Measurements from ENCODE around the gene ZFP42. TPM values are rescaled to one million over a fixed set of nuclear protein-coding genes. Genes with fewer than 3 reads are reported as not detected.
"Not testable (repeated sequence)": the region's sequence is repeated elsewhere in the genome, so short reads cannot be mapped to it uniquely, and the experiment has no call there.

Gene ZFP42
- total and polyA plus RNA-seq, 4 donors, result 0.22 to 0.55 (median 0.46) TPM

DNA sequence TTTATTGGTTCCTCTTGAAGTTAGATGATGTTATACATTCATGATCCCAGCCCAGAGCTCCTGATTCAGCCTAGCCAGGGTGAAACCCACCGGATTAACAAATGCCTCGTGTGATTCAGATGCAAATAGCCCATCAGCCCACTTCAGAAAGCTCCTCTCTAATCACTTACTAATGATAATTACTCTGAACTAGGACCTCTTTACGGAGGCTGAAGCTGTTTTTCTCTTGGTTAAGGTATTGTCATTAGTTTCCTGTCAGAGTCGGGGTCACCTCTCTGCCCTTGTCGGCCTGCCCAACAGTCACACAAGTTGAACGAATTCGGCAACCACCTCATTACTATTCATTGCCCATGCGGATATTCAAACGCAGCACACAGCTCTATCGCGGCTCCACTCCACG, 36.6 kb downstream of the ZFP42 start:
- H3K36me3 ChIP-seq (ENCODE audit: control insufficient read depth, insufficient read depth, low read length), result no peaks in the 10 kb centered on the region
- WGBS (ENCODE audit: insufficient coverage), result 0% methylated on average over 4 of the region's 12 CpGs
- peaks cover 9% of the 10 kb centered on the region for H3K27me3 ChIP-seq (ENCODE audit: control insufficient read depth, insufficient read depth, low read length)
- no peak overlapping the region for H3K4me3 ChIP-seq (ENCODE audit: low read depth, low read length)
- H3K9me3 ChIP-seq (ENCODE audit: control insufficient read depth, insufficient read depth, low read length), result no peaks in the 10 kb centered on the region
- no peak overlapping the region for H3K27ac ChIP-seq (ENCODE audit: low read depth, low read length)
- H3K4me1 ChIP-seq (ENCODE audit: control insufficient read depth, insufficient read depth, low read length), result peaks cover 11% of the 10 kb centered on the region
- peak in 2 of 6 donors; percentile 41 to 63 for DNase-seq (ENCODE audit: low read depth in 4 of 6, low spot score in 6 of 6)

DNA sequence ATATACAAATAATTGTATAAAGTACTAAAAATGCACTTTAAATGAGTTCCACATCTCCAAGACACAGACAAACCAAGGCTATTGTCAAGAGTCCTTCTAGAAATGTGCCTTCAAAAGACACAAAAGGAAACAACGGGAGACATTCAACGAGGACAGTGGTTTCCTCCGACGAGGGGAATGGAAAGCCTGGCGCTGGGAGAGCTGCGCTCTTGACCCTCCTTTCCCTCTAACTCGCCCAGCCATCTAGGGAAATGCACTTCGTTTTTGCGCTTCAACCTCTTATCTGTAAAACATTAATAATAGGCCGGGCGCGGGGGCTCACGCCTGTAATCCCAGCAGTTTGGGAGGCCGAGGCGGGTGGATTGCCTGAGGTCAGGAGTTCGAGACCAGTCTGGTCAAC, 37.0 kb downstream of the ZFP42 start:
- H3K36me3 ChIP-seq (ENCODE audit: control insufficient read depth, insufficient read depth, low read length), result no peaks in the 10 kb centered on the region
- WGBS (ENCODE audit: insufficient coverage), result 26% methylated on average over 14 of the region's 16 CpGs
- H3K27ac ChIP-seq (ENCODE audit: low read depth, low read length), result no peak overlapping the region
- peaks cover 9% of the 10 kb centered on the region for H3K27me3 ChIP-seq (ENCODE audit: control insufficient read depth, insufficient read depth, low read length)
- H3K4me1 ChIP-seq (ENCODE audit: control insufficient read depth, insufficient read depth, low read length), result peaks cover 11% of the 10 kb centered on the region
- H3K9me3 ChIP-seq (ENCODE audit: control insufficient read depth, insufficient read depth, low read length), result no peaks in the 10 kb centered on the region
- DNase-seq (ENCODE audit: low read depth in 4 of 6, low spot score in 6 of 6), result no peak
- H3K4me3 ChIP-seq (ENCODE audit: low read depth, low read length), result no peak overlapping the region

DNA sequence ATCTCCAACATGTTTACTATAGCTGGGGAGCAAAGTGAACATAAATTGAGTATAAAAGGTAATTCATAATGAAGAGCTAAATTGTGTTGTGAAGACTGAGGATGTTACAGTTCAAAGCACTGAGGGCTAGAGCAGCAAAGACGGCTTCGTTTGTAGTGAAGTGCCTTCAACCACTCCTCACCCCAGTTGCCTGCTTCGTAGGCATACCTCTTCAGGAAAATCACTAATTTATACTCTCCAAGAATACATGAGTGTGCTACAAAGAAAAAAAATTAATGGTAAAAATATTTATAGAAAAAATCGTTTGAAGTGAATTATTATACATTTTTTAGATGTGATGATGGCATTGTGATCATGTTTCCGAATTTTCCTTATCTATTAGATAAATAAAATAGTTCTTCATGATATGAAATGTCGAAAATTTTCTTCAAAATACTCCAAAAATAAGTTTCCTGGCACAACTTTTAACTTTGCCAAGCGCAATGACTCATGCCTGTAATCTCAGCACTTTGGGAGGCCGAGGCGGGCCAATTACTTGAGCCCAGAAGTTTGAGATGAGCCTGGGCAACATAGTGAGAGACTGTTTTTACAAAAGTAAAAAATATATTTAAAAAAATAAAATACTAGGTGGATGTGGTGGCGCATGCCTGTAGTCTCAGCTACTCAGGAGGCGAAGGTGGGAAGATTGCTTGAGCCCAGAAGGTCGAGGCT, 41.6 kb downstream of the ZFP42 start:
- Histone ChIP-seq H3K4me3 (ENCODE audit: low read depth, low read length) (no peak overlapping the region), H3K27me3 (ENCODE audit: control insufficient read depth, insufficient read depth, low read length) (peaks cover 6% of the 10 kb centered on the region), H3K27ac (ENCODE audit: low read depth, low read length) (no peak overlapping the region), H3K9me3 (ENCODE audit: control insufficient read depth, insufficient read depth, low read length) (no peaks in the 10 kb centered on the region), H3K36me3 (ENCODE audit: control insufficient read depth, insufficient read depth, low read length) (no peaks in the 10 kb centered on the region), H3K4me1 (ENCODE audit: control insufficient read depth, insufficient read depth, low read length) (peaks cover 6% of the 10 kb centered on the region)
- no CpG with 5 or more reads among the region's 12 CpGs for WGBS (ENCODE audit: insufficient coverage)
- no peak for DNase-seq (ENCODE audit: low read depth in 4 of 6, low spot score in 6 of 6)

DNA sequence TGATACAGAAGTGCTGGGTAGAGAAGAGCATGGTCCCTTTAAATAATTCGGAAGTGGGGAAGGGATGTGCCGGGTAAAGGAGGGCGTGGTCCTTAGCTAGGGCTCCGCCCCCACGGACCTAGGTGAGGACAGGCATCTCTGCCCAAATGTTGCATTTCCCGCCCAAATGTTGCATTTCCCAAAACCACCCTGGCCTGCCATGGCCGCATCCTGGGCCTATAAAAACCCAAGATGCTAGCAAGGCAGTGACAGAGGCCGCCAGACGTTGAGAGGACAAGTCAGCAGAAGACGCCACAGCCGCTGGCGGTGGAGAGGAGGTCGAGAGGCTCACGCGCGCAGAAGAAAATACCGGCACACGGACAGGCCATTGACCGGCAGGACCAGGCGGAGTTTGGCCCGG, 46.1 kb downstream of the ZFP42 start:
- Histone ChIP-seq H3K27me3 (ENCODE audit: control insufficient read depth, insufficient read depth, low read length) (no peaks in the 10 kb centered on the region), H3K4me1 (ENCODE audit: control insufficient read depth, insufficient read depth, low read length) (no peaks in the 10 kb centered on the region), H3K9me3 (ENCODE audit: control insufficient read depth, insufficient read depth, low read length) (no peaks in the 10 kb centered on the region), H3K4me3 (ENCODE audit: low read depth, low read length) (no peak overlapping the region), H3K27ac (ENCODE audit: low read depth, low read length) (no peak overlapping the region), H3K36me3 (ENCODE audit: control insufficient read depth, insufficient read depth, low read length) (no peaks in the 10 kb centered on the region)
- DNase-seq (ENCODE audit: low read depth in 4 of 6, low spot score in 6 of 6), result no peak
- WGBS (ENCODE audit: insufficient coverage), result 93% methylated on average over 21 of the region's 21 CpGs

DNA sequence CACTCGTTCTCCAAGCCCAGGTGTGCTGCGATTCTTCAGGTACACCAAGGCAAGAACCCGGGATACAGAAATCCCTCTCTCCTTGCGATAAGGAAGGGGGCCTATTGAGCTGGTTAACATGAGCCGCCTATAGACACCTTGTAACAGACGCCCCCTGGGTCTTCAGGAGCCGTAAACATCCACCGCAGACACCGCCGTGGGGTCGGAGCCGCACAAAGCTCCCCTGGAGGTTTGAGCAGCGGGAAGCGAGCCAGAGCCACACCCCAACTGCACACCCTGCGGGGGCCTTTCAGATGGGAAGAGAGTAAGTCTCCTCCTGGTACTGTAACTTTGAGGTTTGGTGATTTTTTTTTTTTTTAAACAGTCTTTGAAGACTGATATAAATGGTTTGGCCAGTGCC, 46.6 kb downstream of the ZFP42 start:
- no peaks in the 10 kb centered on the region for H3K9me3 ChIP-seq (ENCODE audit: control insufficient read depth, insufficient read depth, low read length)
- WGBS (ENCODE audit: insufficient coverage), result 69% methylated on average over 3 of the region's 15 CpGs
- H3K36me3 ChIP-seq (ENCODE audit: control insufficient read depth, insufficient read depth, low read length), result no peaks in the 10 kb centered on the region
- H3K4me1 ChIP-seq (ENCODE audit: control insufficient read depth, insufficient read depth, low read length), result no peaks in the 10 kb centered on the region
- no peaks in the 10 kb centered on the region for H3K27me3 ChIP-seq (ENCODE audit: control insufficient read depth, insufficient read depth, low read length)
- no peak for DNase-seq (ENCODE audit: low read depth in 4 of 6, low spot score in 6 of 6)
- no peak overlapping the region for H3K27ac ChIP-seq (ENCODE audit: low read depth, low read length)
- H3K4me3 ChIP-seq (ENCODE audit: low read depth, low read length), result no peak overlapping the region

DNA sequence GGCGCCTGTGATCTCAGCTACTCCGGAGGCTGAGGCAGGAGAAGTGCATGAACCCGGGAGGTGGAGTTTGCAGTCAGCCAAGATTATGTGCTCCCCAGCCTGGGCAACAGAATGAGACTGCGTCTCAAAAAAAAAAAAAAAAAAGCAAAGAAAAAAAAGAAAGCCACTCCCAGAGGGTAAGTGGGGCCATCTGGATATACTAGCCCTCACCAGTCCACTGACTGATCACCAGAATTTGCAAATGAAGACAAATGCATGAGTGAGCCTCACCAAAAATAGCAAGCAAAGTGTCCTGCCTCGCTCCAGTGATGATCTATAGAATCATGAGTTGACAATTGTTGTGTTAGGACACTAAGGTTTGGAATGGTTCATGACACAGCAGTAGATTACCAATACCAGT, 47.6 kb downstream of the ZFP42 start:
- Histone ChIP-seq H3K36me3 (ENCODE audit: control insufficient read depth, insufficient read depth, low read length) (no peaks in the 10 kb centered on the region), H3K27me3 (ENCODE audit: control insufficient read depth, insufficient read depth, low read length) (no peaks in the 10 kb centered on the region), H3K9me3 (ENCODE audit: control insufficient read depth, insufficient read depth, low read length) (no peaks in the 10 kb centered on the region), H3K27ac (ENCODE audit: low read depth, low read length) (no peak overlapping the region), H3K4me1 (ENCODE audit: control insufficient read depth, insufficient read depth, low read length) (no peaks in the 10 kb centered on the region), H3K4me3 (ENCODE audit: low read depth, low read length) (no peak overlapping the region)
- no peak for DNase-seq (ENCODE audit: low read depth in 4 of 6, low spot score in 6 of 6)
- 94% methylated on average over 4 of the region's 5 CpGs for WGBS (ENCODE audit: insufficient coverage)

DNA sequence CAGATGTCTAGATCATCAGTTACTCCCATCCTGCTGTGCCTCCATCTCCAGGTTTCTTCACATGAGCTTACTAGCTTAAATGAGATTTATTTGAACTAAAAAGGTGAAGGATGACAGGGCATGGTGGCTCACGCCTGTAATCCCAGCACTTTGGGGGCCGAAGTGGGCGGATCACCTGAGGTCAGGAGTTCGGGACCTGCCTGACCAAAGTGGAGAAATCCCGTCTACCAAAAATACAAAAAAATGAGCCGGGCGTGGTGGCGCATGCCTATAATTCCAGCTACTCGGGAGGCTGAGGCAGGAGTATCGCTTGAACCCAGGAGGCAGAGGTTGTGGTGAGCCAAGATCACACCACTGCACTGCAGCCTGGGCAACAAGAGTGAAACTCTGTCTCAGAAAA, 49.9 kb downstream of the ZFP42 start:
- not testable (repeated sequence) for H3K4me3 ChIP-seq (ENCODE audit: low read depth, low read length); H3K9me3 ChIP-seq (ENCODE audit: control insufficient read depth, insufficient read depth, low read length); H3K27me3 ChIP-seq (ENCODE audit: control insufficient read depth, insufficient read depth, low read length); DNase-seq (ENCODE audit: low read depth in 4 of 6, low spot score in 6 of 6); H3K27ac ChIP-seq (ENCODE audit: low read depth, low read length); H3K36me3 ChIP-seq (ENCODE audit: control insufficient read depth, insufficient read depth, low read length); H3K4me1 ChIP-seq (ENCODE audit: control insufficient read depth, insufficient read depth, low read length)
- 98% methylated on average over 10 of the region's 10 CpGs for WGBS (ENCODE audit: insufficient coverage)

DNA sequence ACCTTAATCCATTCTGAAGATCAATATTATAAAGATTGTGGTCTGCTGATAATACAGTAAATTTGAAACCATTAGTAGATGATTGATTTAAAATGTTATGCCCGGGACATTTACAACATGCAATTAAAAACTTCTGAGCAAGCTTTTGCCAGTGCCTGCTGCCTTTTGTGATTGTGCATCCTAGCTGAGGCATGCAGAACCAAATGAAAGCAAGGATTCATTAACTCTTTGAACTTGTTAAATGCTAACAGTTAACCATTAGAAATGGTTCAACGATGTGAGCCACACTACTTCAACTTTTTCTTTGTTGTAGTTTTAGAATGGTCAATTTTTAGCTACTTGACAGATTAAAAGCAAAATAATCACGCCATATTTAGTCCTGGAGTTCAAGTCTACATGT, 51.1 kb downstream of the ZFP42 start:
- DNase-seq (ENCODE audit: low read depth in 4 of 6, low spot score in 6 of 6), result no peak
- Histone ChIP-seq H3K4me3 (ENCODE audit: low read depth, low read length) (no peak overlapping the region), H3K9me3 (ENCODE audit: control insufficient read depth, insufficient read depth, low read length) (no peaks in the 10 kb centered on the region), H3K27me3 (ENCODE audit: control insufficient read depth, insufficient read depth, low read length) (no peaks in the 10 kb centered on the region), H3K27ac (ENCODE audit: low read depth, low read length) (no peak overlapping the region), H3K36me3 (ENCODE audit: control insufficient read depth, insufficient read depth, low read length) (no peaks in the 10 kb centered on the region), H3K4me1 (ENCODE audit: control insufficient read depth, insufficient read depth, low read length) (no peaks in the 10 kb centered on the region)
- 60% methylated on average over 1 of the region's 3 CpGs for WGBS (ENCODE audit: insufficient coverage)

DNA sequence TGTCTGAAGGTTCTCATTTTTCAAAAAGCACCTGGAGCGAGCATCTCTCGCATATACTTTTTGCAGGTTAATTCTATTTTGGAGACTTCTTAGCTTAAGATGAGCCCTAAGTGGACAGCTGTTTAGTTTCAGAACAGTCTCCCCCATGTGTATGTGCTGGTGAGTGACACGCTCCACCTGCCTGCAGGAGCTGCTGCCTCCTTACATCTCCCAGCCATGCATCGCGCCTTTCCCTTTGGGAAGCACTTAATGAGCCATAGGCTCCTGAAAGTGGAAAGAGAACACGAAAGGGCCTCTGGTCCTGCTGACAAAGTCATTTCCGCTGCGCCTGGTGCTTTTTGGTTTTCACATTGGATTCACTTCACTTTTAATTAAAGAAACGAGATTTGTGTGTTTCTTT, 57.7 kb downstream of the ZFP42 start:
- H3K4me1 ChIP-seq (ENCODE audit: control insufficient read depth, insufficient read depth, low read length), result no peaks in the 10 kb centered on the region
- no peaks in the 10 kb centered on the region for H3K36me3 ChIP-seq (ENCODE audit: control insufficient read depth, insufficient read depth, low read length)
- H3K4me3 ChIP-seq (ENCODE audit: low read depth, low read length), result no peak overlapping the region
- no peaks in the 10 kb centered on the region for H3K9me3 ChIP-seq (ENCODE audit: control insufficient read depth, insufficient read depth, low read length)
- DNase-seq (ENCODE audit: low read depth in 4 of 6, low spot score in 6 of 6), result peak in 1 of 6 donors; percentile 45
- no peak overlapping the region for H3K27ac ChIP-seq (ENCODE audit: low read depth, low read length)
- 86% methylated on average over 8 of the region's 9 CpGs for WGBS (ENCODE audit: insufficient coverage)
- no peaks in the 10 kb centered on the region for H3K27me3 ChIP-seq (ENCODE audit: control insufficient read depth, insufficient read depth, low read length)
